ENCODE results near the gene SP3.

DNA sequence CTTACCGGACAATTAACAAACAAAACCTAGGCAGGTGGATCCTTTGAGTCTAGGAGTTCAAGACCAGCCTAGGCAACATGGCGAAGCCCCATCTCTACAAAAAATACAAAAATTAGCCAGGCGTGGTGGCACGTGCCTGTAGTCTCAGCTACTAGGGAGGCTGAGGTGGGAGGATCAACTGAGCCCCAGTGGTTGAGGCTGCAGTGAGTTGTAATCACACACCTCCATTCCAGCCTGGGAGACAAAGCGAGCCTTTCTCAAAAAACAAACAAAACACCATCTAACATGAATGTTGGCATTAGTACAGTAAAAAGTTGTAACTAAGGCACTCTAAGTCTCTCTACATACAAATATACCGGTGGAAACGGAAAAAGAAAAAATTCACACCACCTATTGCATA is 5.3 kb downstream of the SP3 start:
- TF ChIP-seq CTCF (conservative IDR thresholded peaks at IDR 0.05 in 1 of 2, IDR thresholded peaks at IDR 0.05 in 1 of 2; ENCODE audit: low read depth in 1 of 2, low read length in 2 of 2) = no peak
- TF ChIP-seq EZH2 (IDR thresholded peaks at IDR 0.05; ENCODE audit: low read length, missing control alignments) = no peak

All from fibroblast of lung (primary cell).